MM.1S (cell line): Measurements from ENCODE around the gene PLA2G4A.

ENCODE experiments used
- DNase-seq: peaks from one replicate; pipeline ENCODE4 v3.0.0-alpha.2; 2015
- H2AFZ ChIP-seq: fragments of 300-600 bp; sonication (generic); 2 replicates; pipeline ENCODE4 v1.6.0; 2016; ENCODE audit warnings: antibody characterized with exemption, low read length
- H3F3A ChIP-seq: fragments of 300-600 bp; sonication (generic); 2 replicates; pipeline ENCODE4 v1.6.1; 2016; ENCODE audit warnings: mild to moderate bottlenecking, antibody characterized with exemption, low read length, moderate library complexity, mixed read lengths; ENCODE audit not compliant: insufficient read depth
- H3K27ac ChIP-seq: fragments of 300-600 bp; sonication (generic); 2 replicates; pipeline ENCODE4 v1.5.1; 2016; ENCODE audit warnings: mild to moderate bottlenecking, low read length
- H3K27me3 ChIP-seq: fragments of 300-600 bp; sonication (generic); replicated peaks from 2 replicates; pipeline ENCODE4 v1.6.0; 2016; ENCODE audit warnings: low read length; ENCODE audit not compliant: insufficient read depth
- H3K36me3 ChIP-seq: fragments of 300-600 bp; sonication (generic); replicated peaks from 2 replicates; pipeline ENCODE4 v1.6.1; 2016; ENCODE audit warnings: mild to moderate bottlenecking, low read length, mixed read lengths; ENCODE audit not compliant: insufficient read depth
- H3K4me1 ChIP-seq: fragments of 300-600 bp; sonication (generic); 2 replicates; pipeline ENCODE4 v1.6.1; 2016; ENCODE audit warnings: low read length, mixed read lengths
- H3K4me2 ChIP-seq: fragments of 300-600 bp; sonication (generic); 2 replicates; pipeline ENCODE4 v1.6.0; 2016; ENCODE audit warnings: low read depth, low read length
- H3K4me3 ChIP-seq: fragments of 300-600 bp; sonication (generic); 2 replicates; pipeline ENCODE4 v1.5.1; 2016; ENCODE audit warnings: low read length, mixed read lengths
- H3K79me2 ChIP-seq: fragments of 300-600 bp; sonication (generic); 2 replicates; pipeline ENCODE4 v1.6.1; 2016; ENCODE audit warnings: mixed run types, low read length, mixed read lengths
- H3K9ac ChIP-seq: fragments of 300-600 bp; sonication (generic); 2 replicates; pipeline ENCODE4 v1.6.1; 2016; ENCODE audit warnings: low read length, mixed read lengths
- H3K9me2 ChIP-seq: fragments of 300-600 bp; sonication (generic); replicated peaks from 2 replicates; pipeline ENCODE4 v1.6.1; 2016; ENCODE audit warnings: mild to moderate bottlenecking, low read length, mixed read lengths; ENCODE audit not compliant: insufficient read depth
- H3K9me3 ChIP-seq: fragments of 300-600 bp; sonication (generic); replicated peaks from 2 replicates; pipeline ENCODE4 v1.6.1; 2016; ENCODE audit warnings: mild to moderate bottlenecking, low read length, mixed read lengths; ENCODE audit not compliant: insufficient read depth
- H4K20me1 ChIP-seq: fragments of 300-600 bp; sonication (generic); 2 replicates; pipeline ENCODE4 v1.6.1; 2016; ENCODE audit warnings: mild to moderate bottlenecking, low read length, moderate library complexity, mixed read lengths; ENCODE audit not compliant: insufficient read depth
- EZH2 ChIP-seq: fragments of 300-600 bp; sonication (generic); optimal IDR thresholded peaks from 2 replicates; pipeline ENCODE3; 2017; ENCODE audit warnings: low read depth, mild to moderate bottlenecking, antibody characterized with exemption, low read length, mixed read lengths
- EZH2phosphoT487 ChIP-seq: fragments of 300-600 bp; sonication (generic); IDR thresholded peaks from 2 replicates; pipeline ENCODE4 v1.6.1; 2018; ENCODE audit warnings: antibody characterized with exemption, low read length
- TF ChIP-seq, protein P1 (sequence below): fragments of 300-600 bp; sonication (generic); IDR thresholded peaks from 2 replicates; pipeline ENCODE4 v1.5.1; 2016; ENCODE audit warnings: antibody characterized with exemption, low read length, mixed read lengths

The PLA2G4A gene

DNA sequence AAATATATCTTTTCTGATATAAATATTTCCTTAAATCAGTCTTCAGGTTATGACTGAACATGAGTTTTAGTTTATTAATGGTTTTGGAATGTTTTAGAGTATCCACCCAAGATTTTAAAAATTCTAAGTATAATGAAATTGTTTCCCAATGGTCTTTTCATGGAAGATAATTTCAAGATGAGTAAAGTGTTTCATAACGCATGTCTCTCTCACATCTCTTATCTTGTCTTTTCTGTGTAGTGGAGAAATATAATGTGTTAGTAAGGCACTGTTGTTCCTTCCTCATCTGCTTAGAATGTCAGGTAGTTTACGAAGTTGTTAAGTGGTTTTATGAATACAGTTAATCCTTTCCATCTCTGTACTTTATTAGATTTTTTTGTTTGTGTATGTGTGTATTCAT lies 49.6 kb downstream of the PLA2G4A start:
- no peak for TF ChIP-seq EZH2
- TF ChIP-seq EZH2phosphoT487: no peak
- TF ChIP-seq, protein P1, sequence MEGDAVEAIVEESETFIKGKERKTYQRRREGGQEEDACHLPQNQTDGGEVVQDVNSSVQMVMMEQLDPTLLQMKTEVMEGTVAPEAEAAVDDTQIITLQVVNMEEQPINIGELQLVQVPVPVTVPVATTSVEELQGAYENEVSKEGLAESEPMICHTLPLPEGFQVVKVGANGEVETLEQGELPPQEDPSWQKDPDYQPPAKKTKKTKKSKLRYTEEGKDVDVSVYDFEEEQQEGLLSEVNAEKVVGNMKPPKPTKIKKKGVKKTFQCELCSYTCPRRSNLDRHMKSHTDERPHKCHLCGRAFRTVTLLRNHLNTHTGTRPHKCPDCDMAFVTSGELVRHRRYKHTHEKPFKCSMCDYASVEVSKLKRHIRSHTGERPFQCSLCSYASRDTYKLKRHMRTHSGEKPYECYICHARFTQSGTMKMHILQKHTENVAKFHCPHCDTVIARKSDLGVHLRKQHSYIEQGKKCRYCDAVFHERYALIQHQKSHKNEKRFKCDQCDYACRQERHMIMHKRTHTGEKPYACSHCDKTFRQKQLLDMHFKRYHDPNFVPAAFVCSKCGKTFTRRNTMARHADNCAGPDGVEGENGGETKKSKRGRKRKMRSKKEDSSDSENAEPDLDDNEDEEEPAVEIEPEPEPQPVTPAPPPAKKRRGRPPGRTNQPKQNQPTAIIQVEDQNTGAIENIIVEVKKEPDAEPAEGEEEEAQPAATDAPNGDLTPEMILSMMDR: no peak
- no peaks in the 10 kb centered on the region for H3K79me2 ChIP-seq
- H4K20me1 ChIP-seq: no peaks in the 10 kb centered on the region
- no peak overlapping the region for H3K9ac ChIP-seq
- H3K27me3 ChIP-seq: no peaks in the 10 kb centered on the region
- H3F3A ChIP-seq: no peaks in the 10 kb centered on the region
- no peaks in the 10 kb centered on the region for H3K9me3 ChIP-seq
- DNase-seq: no peak
- H2AFZ ChIP-seq: no peak overlapping the region
- H3K4me3 ChIP-seq: no peak overlapping the region
- H3K9me2 ChIP-seq: no peaks in the 10 kb centered on the region
- H3K4me2 ChIP-seq: no peak overlapping the region
- no peaks in the 10 kb centered on the region for H3K36me3 ChIP-seq
- H3K27ac ChIP-seq: no peak overlapping the region
- no peaks in the 10 kb centered on the region for H3K4me1 ChIP-seq

DNA sequence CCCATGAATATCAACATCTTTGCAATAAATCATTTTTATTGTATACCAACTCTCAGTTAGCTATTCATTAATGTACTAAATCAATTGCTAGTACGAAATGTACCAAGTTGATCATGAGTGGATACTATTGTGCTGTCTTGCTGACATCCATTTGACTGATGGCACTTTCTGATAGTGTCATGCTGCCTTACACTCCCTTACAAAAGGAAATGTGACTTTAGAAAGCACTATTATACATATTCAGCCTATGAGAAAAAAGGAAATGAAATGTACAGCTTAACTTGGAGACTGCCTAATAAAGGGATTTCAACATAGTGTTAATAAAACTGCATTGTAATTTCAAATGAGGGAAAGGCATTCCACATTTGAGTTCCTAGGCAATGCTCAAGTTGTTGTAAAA lies 52.2 kb downstream of the PLA2G4A start:
- no peaks in the 10 kb centered on the region for H3K36me3 ChIP-seq
- no peak overlapping the region for H3K27ac ChIP-seq
- TF ChIP-seq, protein P1: no peak
- TF ChIP-seq EZH2phosphoT487: no peak
- TF ChIP-seq EZH2: no peak
- H3K9me2 ChIP-seq: no peaks in the 10 kb centered on the region
- H3K4me3 ChIP-seq: no peak overlapping the region
- H3K9ac ChIP-seq: no peak overlapping the region
- H3K4me1 ChIP-seq: no peaks in the 10 kb centered on the region
- H3K4me2 ChIP-seq: no peak overlapping the region
- no peaks in the 10 kb centered on the region for H4K20me1 ChIP-seq
- no peaks in the 10 kb centered on the region for H3K79me2 ChIP-seq
- H3K9me3 ChIP-seq: no peaks in the 10 kb centered on the region
- H3F3A ChIP-seq: no peaks in the 10 kb centered on the region
- no peak for DNase-seq
- H3K27me3 ChIP-seq: no peaks in the 10 kb centered on the region
- H2AFZ ChIP-seq: no peak overlapping the region

DNA sequence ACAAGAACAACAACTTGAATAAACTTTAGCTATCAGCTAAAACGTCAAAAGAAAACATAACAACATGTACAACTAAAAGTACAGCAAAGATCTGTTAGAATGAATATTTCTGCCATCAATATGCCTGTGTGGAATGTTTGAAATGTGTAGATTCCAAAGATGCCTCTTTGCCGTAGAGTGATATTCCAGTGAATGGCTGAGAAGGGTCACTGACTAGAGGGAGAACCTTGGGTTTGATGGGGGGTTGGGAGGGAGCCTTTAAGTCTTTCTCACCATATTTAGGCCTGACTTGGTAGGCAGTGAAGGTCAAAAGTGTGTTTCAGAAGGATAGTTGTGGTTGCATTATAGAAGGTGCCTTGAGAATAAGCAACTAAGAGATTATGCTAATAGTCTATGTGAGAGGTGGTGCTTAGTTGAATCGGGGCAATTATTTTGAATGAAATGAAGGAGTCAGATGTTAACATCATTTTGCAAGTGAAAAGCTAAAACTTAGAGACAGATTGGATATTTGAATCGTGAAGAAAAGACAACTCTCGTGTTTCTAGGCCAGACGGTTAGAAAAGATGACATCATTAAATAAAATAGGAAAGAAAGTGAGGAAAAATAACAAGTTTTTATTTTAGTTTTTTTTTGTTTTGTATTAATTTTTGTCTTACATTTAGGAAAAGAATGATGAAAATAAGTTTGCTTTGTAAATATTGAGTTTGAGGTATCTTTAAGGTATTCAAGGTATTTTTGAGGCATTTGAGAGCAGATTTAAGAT lies 53.8 kb downstream of the PLA2G4A start:
- no peak overlapping the region for H3K9ac ChIP-seq
- no peak overlapping the region for H3K27ac ChIP-seq
- no peaks in the 10 kb centered on the region for H3K27me3 ChIP-seq
- H3K4me2 ChIP-seq: no peak overlapping the region
- no peaks in the 10 kb centered on the region for H3K79me2 ChIP-seq
- no peaks in the 10 kb centered on the region for H3K9me2 ChIP-seq
- H2AFZ ChIP-seq: no peak overlapping the region
- no peaks in the 10 kb centered on the region for H3K9me3 ChIP-seq
- no peaks in the 10 kb centered on the region for H3K36me3 ChIP-seq
- H3F3A ChIP-seq: no peaks in the 10 kb centered on the region
- no peaks in the 10 kb centered on the region for H4K20me1 ChIP-seq
- DNase-seq: no peak
- H3K4me1 ChIP-seq: no peaks in the 10 kb centered on the region
- TF ChIP-seq EZH2 (no peak), EZH2phosphoT487 (no peak)
- TF ChIP-seq, protein P1: no peak
- H3K4me3 ChIP-seq: no peak overlapping the region
